Mucosa of descending colon (tissue), 3 donors: ENCODE results near the gene MCF2L. TPM values are rescaled to one million over a fixed set of nuclear protein-coding genes. Genes with fewer than 3 reads are reported as not detected.

Experiments used
- ATAC-seq: fragments of 200-7000 bp; cut with Tn5 transposase; one replicate; pipeline ENCODE4 v1.9.1; 2020; ENCODE audit warnings: mild to moderate bottlenecking, moderate library complexity
- DNase-seq, 3 donors: peaks; one replicate each; pipeline ENCODE4 v3.0.0-alpha.2; 2020
- H3K36me3 ChIP-seq: fragments of 200-600 bp; one replicate; pipeline ENCODE4 v1.8.0; 2021; ENCODE audit warnings: low read depth, mild to moderate bottlenecking
- H3K4me1 ChIP-seq: fragments of 200-600 bp; one replicate; pipeline ENCODE4 v1.8.0; 2021; ENCODE audit warnings: low read depth, mild to moderate bottlenecking
- H3K4me3 ChIP-seq: fragments of 200-600 bp; one replicate; pipeline ENCODE4 v1.8.0; 2021; ENCODE audit warnings: mild to moderate bottlenecking
- H3K9me3 ChIP-seq: fragments of 200-600 bp; one replicate; pipeline ENCODE4 v1.8.0; 2021; ENCODE audit warnings: mild to moderate bottlenecking
- CTCF ChIP-seq: fragments of 200-600 bp; IDR thresholded peaks from one replicate; pipeline ENCODE4 v1.8.0; 2022; ENCODE audit warnings: antibody characterized with exemption, mild to moderate bottlenecking
- intact Hi-C, 2 donors: fragments of 100-400 bp; cut with DNase I in 1 of 2; cut with micrococcal nuclease in 1 of 2; formaldehyde crosslinking; loops; one replicate each; pipeline versions ENCODE4 v1.11.0 to v1.11.1; 2022; cut with DNase I, micrococcal nuclease
- total RNA-seq, 3 donors: library from RNA; stranded (reverse); fragmentation: NEBNext Ultra II Directional in 2 of 3; extraction: Animal tissue kit (Norgen Biotek cat#: 25700) in 2 of 3; gene quantifications; one replicate each; pipeline versions ENCODE4 v1.2.1 to v1.2.4, GENCODE V29; 2021 to 2023
- donor health status: DM: no; HTN: no; CAD: no; lungs with moderate emphysema.
- donor health status: DM: no; HTN: no; CAD: no.
- donor health status: DM: no; HTN: yes; CAD: no.

The MCF2L gene
- total RNA-seq, 3 donors from 2014 or later: 53.9 to 109 (median 95.4) TPM

DNA sequence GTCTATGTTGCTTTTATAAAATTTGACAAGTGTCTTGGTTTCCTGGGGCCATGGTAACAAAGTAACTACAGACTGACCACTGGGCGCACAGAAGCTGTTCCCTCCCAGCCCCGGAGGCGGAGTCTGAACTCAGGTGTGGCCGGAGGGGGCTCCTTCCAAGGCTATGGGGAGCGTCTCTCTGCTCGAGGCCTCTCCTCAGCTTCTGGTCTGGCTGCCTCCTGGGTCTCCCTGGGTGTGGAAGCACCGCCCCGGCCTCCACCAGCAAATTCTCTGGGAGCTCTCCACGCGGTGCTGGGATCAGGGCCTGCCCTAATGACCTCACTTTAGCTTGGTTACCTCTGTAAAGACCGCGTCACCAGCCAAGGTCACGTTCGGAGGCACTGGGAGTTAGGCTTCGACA, 90.9 kb downstream of the MCF2L start:
- DNase-seq (peak in 1 of 3 donors; percentile 41), ATAC-seq (no peak)
- Histone ChIP-seq H3K36me3 (no peaks in the 10 kb centered on the region), H3K9me3 (no peaks in the 10 kb centered on the region), H3K4me3 (no peak overlapping the region), H3K4me1 (no peaks in the 10 kb centered on the region)
- intact Hi-C loops: no loop called here
- no peak for TF ChIP-seq CTCF

DNA sequence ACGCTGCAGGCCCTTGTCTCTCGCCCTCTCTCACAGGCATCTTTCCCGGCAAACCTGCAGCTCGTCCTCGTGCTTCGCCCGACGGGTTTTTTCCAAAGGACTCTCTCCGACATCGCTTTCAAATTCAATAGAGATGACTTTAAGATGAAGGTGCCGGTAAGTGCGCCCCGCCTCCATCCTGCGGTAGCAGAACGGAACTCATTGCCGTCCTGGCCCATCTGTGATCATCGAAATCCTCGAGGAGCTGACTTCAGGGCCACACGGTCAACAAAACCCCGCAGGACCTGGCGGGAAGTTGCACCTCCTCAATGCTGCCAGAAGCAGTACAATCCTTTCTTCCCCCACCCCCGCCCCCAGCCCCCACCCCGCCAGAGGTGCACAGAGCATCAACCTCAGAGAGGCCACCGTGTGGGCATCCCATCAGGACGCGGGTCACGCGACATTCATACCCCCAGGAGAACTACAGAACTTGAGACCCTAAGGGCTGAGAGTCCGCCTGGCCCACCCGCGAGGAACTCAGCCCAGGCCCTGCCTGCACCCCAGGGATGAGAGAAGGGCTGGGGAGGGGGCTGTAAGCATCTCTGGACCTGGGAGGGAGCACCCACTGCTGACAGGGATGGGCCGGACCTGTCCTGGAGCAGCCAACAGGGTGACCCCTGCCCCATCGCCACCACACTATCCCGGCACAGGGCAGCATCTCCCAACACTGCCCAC, 91.7 kb downstream of the MCF2L start:
- Histone ChIP-seq H3K4me3 (no peak overlapping the region), H3K36me3 (no peaks in the 10 kb centered on the region), H3K9me3 (no peaks in the 10 kb centered on the region), H3K4me1 (no peaks in the 10 kb centered on the region)
- ATAC-seq (no peak), DNase-seq (peak in 1 of 3 donors; percentile 27)
- intact Hi-C loops: no loop called here
- TF ChIP-seq CTCF: no peak

- DNase-seq: peak in 1 of 3 donors; percentile 19
- TF ChIP-seq CTCF: no peak
- no peaks in the 10 kb centered on the region for H3K36me3 ChIP-seq
- no peaks in the 10 kb centered on the region for H3K4me1 ChIP-seq
- H3K9me3 ChIP-seq: no peaks in the 10 kb centered on the region
- no peak for ATAC-seq
- intact Hi-C loops: no loop called here
- no peak overlapping the region for H3K4me3 ChIP-seq
These were observed 92.2 kb downstream of the MCF2L start for GRCh38 chr13:113061271-113061625.

DNA sequence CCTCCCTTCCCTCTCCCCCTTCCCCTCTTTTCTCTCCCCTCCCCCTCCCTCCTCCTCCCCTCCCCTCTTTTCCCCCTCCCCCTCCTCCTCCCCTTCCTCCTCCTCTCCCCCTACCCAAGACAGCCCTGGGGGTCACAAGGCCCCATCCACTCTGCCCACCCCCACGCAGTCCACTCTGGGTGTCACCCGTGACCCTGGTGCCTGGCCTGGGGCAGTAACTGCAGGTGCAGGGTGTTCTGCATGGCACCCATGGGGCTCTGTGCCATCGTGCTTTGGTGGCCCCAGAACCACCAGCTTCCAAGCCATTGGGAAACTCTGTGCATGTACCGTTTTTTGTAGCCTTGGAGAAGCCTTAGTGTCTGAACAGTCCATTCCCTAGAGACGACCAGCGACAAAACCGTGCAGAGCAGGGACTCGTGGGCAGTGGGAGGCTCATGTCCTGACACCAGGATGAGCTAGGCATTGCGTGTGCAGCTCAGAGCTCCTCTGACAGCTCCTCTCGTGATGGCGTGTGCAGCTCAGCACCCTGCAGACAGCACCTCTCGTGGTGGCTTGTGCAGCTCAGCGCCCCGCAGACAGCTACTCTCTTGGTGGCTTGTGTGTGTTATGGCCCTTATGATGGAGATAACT, 92.9 kb downstream of the MCF2L start:
- no peak overlapping the region for H3K4me3 ChIP-seq
- H3K4me1 ChIP-seq: no peaks in the 10 kb centered on the region
- H3K9me3 ChIP-seq: no peaks in the 10 kb centered on the region
- H3K36me3 ChIP-seq: no peaks in the 10 kb centered on the region
- ATAC-seq (no peak), DNase-seq (peak in 1 of 3 donors; percentile 19)
- intact Hi-C loops: no loop called here
- TF ChIP-seq CTCF: no peak

DNA sequence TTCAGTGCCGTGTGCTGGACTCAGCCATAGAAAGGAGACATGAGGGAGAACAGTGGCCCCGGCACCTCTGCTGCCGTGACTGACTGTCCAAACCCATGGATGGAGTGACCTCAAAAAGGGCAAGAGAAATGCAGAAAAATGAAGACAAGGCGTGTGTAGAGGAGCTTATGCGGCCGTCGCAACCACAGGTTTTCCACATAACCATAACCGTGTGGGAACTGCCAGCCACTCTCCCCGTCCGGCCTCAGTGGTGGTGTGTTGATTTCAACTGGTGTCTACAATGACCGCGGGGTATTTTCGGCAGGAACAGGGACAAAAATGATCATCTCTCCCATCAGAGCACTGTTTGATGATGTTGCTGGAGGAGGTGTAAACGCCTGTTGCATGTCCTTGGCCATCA, 93.7 kb downstream of the MCF2L start:
- ATAC-seq: no peak
- H3K36me3 ChIP-seq: no peaks in the 10 kb centered on the region
- peak in 1 of 3 donors; percentile 10 for DNase-seq
- no peak overlapping the region for H3K4me3 ChIP-seq
- TF ChIP-seq CTCF: no peak
- no peaks in the 10 kb centered on the region for H3K4me1 ChIP-seq
- no peaks in the 10 kb centered on the region for H3K9me3 ChIP-seq
- intact Hi-C loops: no loop called here
